ENCODE data around the gene PTPN2.

DNA sequence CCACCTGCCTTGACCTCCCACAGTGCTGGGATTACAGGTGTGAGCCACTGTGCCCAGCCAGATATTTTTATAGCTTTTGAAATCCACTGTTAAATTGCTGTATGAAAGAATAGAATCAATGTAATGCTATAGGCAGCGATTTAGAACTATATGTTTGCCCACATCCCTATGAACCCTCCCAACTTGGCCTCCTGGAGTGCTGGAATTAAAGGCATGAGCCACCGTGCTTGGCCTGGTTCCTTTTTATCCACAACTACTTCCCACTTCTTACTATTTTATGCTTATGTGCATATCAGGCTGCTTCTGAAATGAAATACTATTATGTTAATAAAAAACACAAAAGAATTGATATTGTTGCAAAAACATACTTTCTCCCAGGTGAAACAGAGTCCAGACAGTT lies 11.6 kb upstream of the PTPN2 start:
- TF ChIP-seq POLR2A (IDR thresholded peaks at IDR 0.05), result no peak
- TF ChIP-seq, protein P1, sequence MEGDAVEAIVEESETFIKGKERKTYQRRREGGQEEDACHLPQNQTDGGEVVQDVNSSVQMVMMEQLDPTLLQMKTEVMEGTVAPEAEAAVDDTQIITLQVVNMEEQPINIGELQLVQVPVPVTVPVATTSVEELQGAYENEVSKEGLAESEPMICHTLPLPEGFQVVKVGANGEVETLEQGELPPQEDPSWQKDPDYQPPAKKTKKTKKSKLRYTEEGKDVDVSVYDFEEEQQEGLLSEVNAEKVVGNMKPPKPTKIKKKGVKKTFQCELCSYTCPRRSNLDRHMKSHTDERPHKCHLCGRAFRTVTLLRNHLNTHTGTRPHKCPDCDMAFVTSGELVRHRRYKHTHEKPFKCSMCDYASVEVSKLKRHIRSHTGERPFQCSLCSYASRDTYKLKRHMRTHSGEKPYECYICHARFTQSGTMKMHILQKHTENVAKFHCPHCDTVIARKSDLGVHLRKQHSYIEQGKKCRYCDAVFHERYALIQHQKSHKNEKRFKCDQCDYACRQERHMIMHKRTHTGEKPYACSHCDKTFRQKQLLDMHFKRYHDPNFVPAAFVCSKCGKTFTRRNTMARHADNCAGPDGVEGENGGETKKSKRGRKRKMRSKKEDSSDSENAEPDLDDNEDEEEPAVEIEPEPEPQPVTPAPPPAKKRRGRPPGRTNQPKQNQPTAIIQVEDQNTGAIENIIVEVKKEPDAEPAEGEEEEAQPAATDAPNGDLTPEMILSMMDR (IDR thresholded peaks at IDR 0.05), result no peak

All from uterus (tissue), 2 donors.